ENCODE measurements around the gene SPDYE18.
"Not testable (repeated sequence)": the region's sequence is repeated elsewhere in the genome, so short reads cannot be mapped to it uniquely, and the experiment has no call there.

The SPDYE18 gene

GRCh38 chr7:77008000-77008399 is 54.4 kb downstream of the SPDYE18 start:
- H3K4me3 ChIP-seq (ENCODE audit: control insufficient read depth, low read depth, low read length) = not testable (repeated sequence)
- peak; percentile 28 for DNase-seq (ENCODE audit: low read depth)

GRCh38 chr7:77006127-77007110 is 55.9 kb downstream of the SPDYE18 start:
- H3K4me3 ChIP-seq (ENCODE audit: control insufficient read depth, low read depth, low read length); DNase-seq (ENCODE audit: low read depth): not testable (repeated sequence)

GRCh38 chr7:77005461-77006057 is 56.8 kb downstream of the SPDYE18 start:
- H3K4me3 ChIP-seq (ENCODE audit: control insufficient read depth, low read depth, low read length); DNase-seq (ENCODE audit: low read depth): not testable (repeated sequence)

GRCh38 chr7:77004151-77004550 is 58.2 kb downstream of the SPDYE18 start:
- not testable (repeated sequence) for DNase-seq (ENCODE audit: low read depth); H3K4me3 ChIP-seq (ENCODE audit: control insufficient read depth, low read depth, low read length)

- DNase-seq (ENCODE audit: low read depth); H3K4me3 ChIP-seq (ENCODE audit: control insufficient read depth, low read depth, low read length): not testable (repeated sequence)
Measured at GRCh38 chr7:77003241-77003640, 59.1 kb downstream of the SPDYE18 start.

- not testable (repeated sequence) for DNase-seq (ENCODE audit: low read depth)
Measured at GRCh38 chr7:77002678-77003233, 59.6 kb downstream of the SPDYE18 start.

GRCh38 chr7:77002104-77002503 is 60.3 kb downstream of the SPDYE18 start:
- not testable (repeated sequence) for DNase-seq (ENCODE audit: low read depth); H3K4me3 ChIP-seq (ENCODE audit: control insufficient read depth, low read depth, low read length)

More at GRCh38 chr7:77002678-77003233, 59.6 kb downstream of the SPDYE18 start:
- not testable (repeated sequence) for H3K4me3 ChIP-seq (ENCODE audit: control insufficient read depth, low read depth, low read length)
